Mesothelial cell of epicardium (in vitro differentiated cells): ENCODE results near the gene TAF4B. TPM values are rescaled to one million over a fixed set of nuclear protein-coding genes. Genes with fewer than 3 reads are reported as not detected.

Experiments used
- DNase-seq, 2 experiments: peaks; one replicate each; pipeline ENCODE4 v3.0.0; 2021; ENCODE audit warnings: low spot score in 2 of 2; ENCODE audit not compliant: unreplicated experiment in 2 of 2
- H3K27ac Mint-ChIP-seq: 2 replicates; pipeline ENCODE4 v1.8.0; 2021; ENCODE audit warnings: mixed read lengths
- H3K27me3 Mint-ChIP-seq: 2 replicates; pipeline ENCODE4 v1.8.0; 2021; ENCODE audit warnings: low read depth, mixed read lengths
- H3K36me3 Mint-ChIP-seq: 2 replicates; pipeline ENCODE4 v1.8.0; 2021; ENCODE audit warnings: mixed read lengths
- H3K4me1 Mint-ChIP-seq: 2 replicates; pipeline ENCODE4 v1.8.0; 2021; ENCODE audit warnings: mixed read lengths
- H3K4me3 Mint-ChIP-seq: 2 replicates; pipeline ENCODE4 v1.8.0; 2021; ENCODE audit warnings: mild to moderate bottlenecking, moderate library complexity, mixed read lengths
- H3K9me3 Mint-ChIP-seq: 2 replicates; pipeline ENCODE4 v1.8.0; 2021; ENCODE audit warnings: mixed read lengths
- CTCF ChIP-seq: fragments of 200-600 bp; sonication (generic); IDR thresholded peaks from one replicate; pipeline ENCODE4 v1.5.0; 2021; ENCODE audit warnings: antibody characterized with exemption; ENCODE audit not compliant: unreplicated experiment
- total RNA-seq: library from RNA; stranded (reverse); gene quantifications from 3 replicates; pipeline ENCODE4 v1.2.1, GENCODE V29; 2021

TAF4B gene
- total RNA-seq, 1 donor from 2014 or later: 4.2 TPM

GRCh38 chr18:26425148-26425531, 198.9 kb downstream of the TAF4B start:
- no peak overlapping the region for H3K27ac Mint-ChIP-seq
- H3K36me3 Mint-ChIP-seq: no peaks in the 10 kb centered on the region
- H3K4me1 Mint-ChIP-seq: peaks cover 25% of the 10 kb centered on the region
- no peaks in the 10 kb centered on the region for H3K9me3 Mint-ChIP-seq
- no peak for DNase-seq
- no peak overlapping the region for H3K4me3 Mint-ChIP-seq
- H3K27me3 Mint-ChIP-seq: no peaks in the 10 kb centered on the region
- TF ChIP-seq CTCF: no peak

GRCh38 chr18:26429535-26430226, 203.4 kb downstream of the TAF4B start:
- no peak overlapping the region for H3K4me3 Mint-ChIP-seq
- no peaks in the 10 kb centered on the region for H3K27me3 Mint-ChIP-seq
- H3K36me3 Mint-ChIP-seq: no peaks in the 10 kb centered on the region
- DNase-seq: no peak
- peak overlapping the region; percentile 80 for H3K27ac Mint-ChIP-seq
- H3K4me1 Mint-ChIP-seq: peaks cover 21% of the 10 kb centered on the region
- no peak for TF ChIP-seq CTCF
- peaks cover 5% of the 10 kb centered on the region for H3K9me3 Mint-ChIP-seq

GRCh38 chr18:26432651-26433424, 206.6 kb downstream of the TAF4B start:
- H3K4me1 Mint-ChIP-seq: peaks cover 32% of the 10 kb centered on the region
- no peak overlapping the region for H3K27ac Mint-ChIP-seq
- no peak for DNase-seq
- H3K4me3 Mint-ChIP-seq: no peak overlapping the region
- H3K27me3 Mint-ChIP-seq: no peaks in the 10 kb centered on the region
- no peaks in the 10 kb centered on the region for H3K36me3 Mint-ChIP-seq
- peaks cover 5% of the 10 kb centered on the region for H3K9me3 Mint-ChIP-seq
- no peak for TF ChIP-seq CTCF

- TF ChIP-seq CTCF: no peak
- H3K36me3 Mint-ChIP-seq: no peaks in the 10 kb centered on the region
- peaks cover 23% of the 10 kb centered on the region for H3K4me1 Mint-ChIP-seq
- H3K27me3 Mint-ChIP-seq: no peaks in the 10 kb centered on the region
- peaks cover 5% of the 10 kb centered on the region for H3K9me3 Mint-ChIP-seq
- H3K4me3 Mint-ChIP-seq: no peak overlapping the region
- DNase-seq: no peak
- no peak overlapping the region for H3K27ac Mint-ChIP-seq
Measured at GRCh38 chr18:26434887-26435286, 208.6 kb downstream of the TAF4B start.

GRCh38 chr18:26435415-26436095, 209.3 kb downstream of the TAF4B start:
- no peak for DNase-seq
- peaks cover 5% of the 10 kb centered on the region for H3K9me3 Mint-ChIP-seq
- H3K4me3 Mint-ChIP-seq: no peak overlapping the region
- H3K27me3 Mint-ChIP-seq: no peaks in the 10 kb centered on the region
- no peak for TF ChIP-seq CTCF
- no peaks in the 10 kb centered on the region for H3K36me3 Mint-ChIP-seq
- no peak overlapping the region for H3K27ac Mint-ChIP-seq
- peaks cover 18% of the 10 kb centered on the region for H3K4me1 Mint-ChIP-seq
